Adipocyte (in vitro differentiated cells): ENCODE results near the gene C3orf49.

ENCODE experiments used
- DNase-seq: peaks from one replicate; pipeline ENCODE4 v3.0.0-alpha.2; 2015; ENCODE audit warnings: low read depth
- H3K27me3 ChIP-seq: replicated peaks from 2 replicates; pipeline ENCODE4 v1.7.0; 2013; ENCODE audit warnings: mild to moderate bottlenecking, low read length, moderate library complexity; ENCODE audit not compliant: control insufficient read depth, insufficient read depth
- H3K36me3 ChIP-seq: 2 replicates; pipeline ENCODE4 v1.7.0; 2013; ENCODE audit warnings: low read length, mild to moderate bottlenecking, moderate library complexity; ENCODE audit not compliant: control insufficient read depth, insufficient read depth, severe bottlenecking
- H3K4me1 ChIP-seq: 2 replicates; pipeline ENCODE4 v1.7.0; 2013; ENCODE audit warnings: mild to moderate bottlenecking, low read length, moderate library complexity; ENCODE audit not compliant: control insufficient read depth, insufficient read depth
- H3K4me3 ChIP-seq: 2 replicates; pipeline ENCODE4 v1.7.0; 2013; ENCODE audit warnings: mild to moderate bottlenecking, low read length, moderate library complexity
- H3K9ac ChIP-seq: 2 replicates; pipeline ENCODE4 v1.7.0; 2013; ENCODE audit warnings: mild to moderate bottlenecking, low read length, moderate library complexity
- H3K9me3 ChIP-seq: 2 replicates; pipeline ENCODE4 v1.7.0; 2013; ENCODE audit warnings: mild to moderate bottlenecking, low read length, moderate library complexity; ENCODE audit not compliant: control insufficient read depth

Gene C3orf49

DNA sequence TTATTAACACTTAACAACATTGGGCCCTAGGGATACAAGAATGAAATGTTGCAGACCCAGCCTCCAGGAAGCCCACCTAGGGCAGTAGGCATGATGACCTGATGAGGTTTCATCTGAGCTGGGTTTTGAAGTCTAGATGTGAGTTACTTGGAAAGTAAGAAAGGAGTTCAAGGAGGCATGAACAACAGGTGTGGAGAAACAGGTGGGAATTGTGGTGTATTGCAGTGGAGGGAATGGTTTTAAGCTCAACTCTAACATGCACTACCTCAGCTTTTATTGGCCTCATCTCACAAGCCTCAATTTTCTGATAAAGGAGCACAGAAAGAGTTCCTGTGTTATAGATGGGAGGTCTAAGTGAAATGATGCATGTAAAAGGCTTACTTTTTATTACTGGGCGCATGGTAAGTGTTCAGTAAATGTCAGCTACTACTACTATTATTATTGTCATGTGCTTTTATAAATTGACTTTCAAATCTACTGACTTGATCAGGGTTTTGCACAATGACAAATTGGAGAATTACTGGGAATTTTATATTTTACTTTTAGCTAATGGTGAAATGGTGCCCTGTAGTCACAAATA is 73.8 kb downstream of the C3orf49 start:
- Histone ChIP-seq H3K9ac (no peak overlapping the region), H3K27me3 (no peaks in the 10 kb centered on the region), H3K4me3 (no peak overlapping the region), H3K9me3 (no peaks in the 10 kb centered on the region), H3K4me1 (peaks cover 20% of the 10 kb centered on the region), H3K36me3 (peaks cover 7% of the 10 kb centered on the region)
- DNase-seq, result no peak

- no peak overlapping the region for H3K9ac ChIP-seq
- DNase-seq, result no peak
- no peaks in the 10 kb centered on the region for H3K9me3 ChIP-seq
- peaks cover 23% of the 10 kb centered on the region for H3K36me3 ChIP-seq
- no peaks in the 10 kb centered on the region for H3K27me3 ChIP-seq
- peaks cover 20% of the 10 kb centered on the region for H3K4me1 ChIP-seq
- no peak overlapping the region for H3K4me3 ChIP-seq
Observed at GRCh38 chr3:63895422-63896189, 76.5 kb downstream of the C3orf49 start.

DNA sequence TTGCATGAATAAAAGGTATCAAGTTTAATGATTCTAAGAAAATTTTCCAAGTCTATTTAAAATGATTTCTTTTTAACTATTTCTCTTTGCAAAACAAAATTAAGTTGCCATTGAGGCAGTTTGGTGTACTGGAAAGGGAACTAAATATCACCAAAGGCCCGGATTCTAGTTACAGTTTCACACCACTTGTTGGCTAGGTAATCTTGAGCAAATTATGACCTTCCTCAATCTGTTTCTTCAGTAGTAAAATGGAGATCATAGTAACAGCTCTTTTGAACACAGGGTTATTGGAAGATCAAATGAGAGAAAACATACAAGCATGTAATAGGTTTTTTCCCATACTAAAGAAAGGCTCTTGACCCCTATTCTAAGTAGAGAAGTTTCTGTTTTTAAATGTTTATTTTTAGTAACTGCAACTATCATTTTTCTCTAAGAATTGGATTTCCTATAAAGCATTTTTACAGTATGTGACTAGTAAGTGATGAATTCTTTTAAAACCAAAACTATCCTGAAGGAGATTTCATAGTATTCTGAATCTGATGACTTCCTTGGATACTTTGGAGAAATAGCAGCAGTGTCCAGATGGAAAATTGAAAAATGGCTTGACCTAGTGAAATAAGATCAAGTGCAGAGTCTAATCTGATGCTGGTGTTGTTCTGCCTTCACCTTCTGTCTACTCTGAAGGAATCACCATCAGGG is 77.4 kb downstream of the C3orf49 start:
- Histone ChIP-seq H3K9ac (no peak overlapping the region), H3K4me3 (no peak overlapping the region), H3K27me3 (no peaks in the 10 kb centered on the region), H3K9me3 (no peaks in the 10 kb centered on the region), H3K4me1 (peaks cover 20% of the 10 kb centered on the region), H3K36me3 (peaks cover 27% of the 10 kb centered on the region)
- peak; percentile 42 for DNase-seq
